CD4-positive, alpha-beta T cell (primary cell): Measurements from ENCODE around the gene SERP2. TPM values are rescaled to one million over a fixed set of nuclear protein-coding genes. Genes with fewer than 3 reads are reported as not detected.

Experiments
- ATAC-seq: fragments of 200-7000 bp; cut with Tn5 transposase; one replicate; pipeline ENCODE4 v1.10.0; 2022; ENCODE audit warnings: mild to moderate bottlenecking; ENCODE audit not compliant: poor library complexity
- CTCF ChIA-PET: fragments of 350-600 bp; sonication (Branson Sonifier 250); formaldehyde crosslinking; loops from one replicate; lab custom pipeline; 2021; ENCODE audit warnings: antibody characterized with exemption, inconsistent platforms; lab: Charles Lee
- POLR2A ChIA-PET: fragments of 350-600 bp; sonication (Branson Sonifier 250); formaldehyde crosslinking; loops from one replicate; lab custom pipeline; 2021; ENCODE audit warnings: antibody characterized with exemption, inconsistent platforms; lab: Charles Lee
- DNase-seq, 14 experiments: peaks; one replicate each; pipeline ENCODE4 v3.0.0-alpha.2; 2013 to 2020; ENCODE audit warnings: mixed read lengths in 2 of 14
- H3K27ac ChIP-seq, 2 donors: one replicate each; pipeline versions ENCODE4 v1.5.1 to v1.7.0; 2013; ENCODE audit warnings: low read length in 2 of 2, low read depth in 1 of 2, mild to moderate bottlenecking in 1 of 2
- H3K27me3 ChIP-seq, 2 experiments: 1 replicate in 1 of 2; 2 replicates in 1 of 2; pipeline versions ENCODE4 v1.6.1 to v1.7.0; 2013; ENCODE audit warnings: low read length in 2 of 2, control low read depth in 1 of 2, mild to moderate bottlenecking in 1 of 2, moderate library complexity in 1 of 2; ENCODE audit not compliant: insufficient read depth in 2 of 2, control insufficient read depth in 1 of 2
- H3K36me3 ChIP-seq: one replicate; pipeline ENCODE4 v1.6.1; 2013; ENCODE audit warnings: low read length, control low read depth; ENCODE audit not compliant: insufficient read depth
- H3K4me1 ChIP-seq: one replicate; pipeline ENCODE4 v1.6.1; 2013; ENCODE audit warnings: low read length, control low read depth; ENCODE audit not compliant: insufficient read depth
- H3K4me3 ChIP-seq: one replicate; pipeline ENCODE4 v1.5.1; 2013; ENCODE audit warnings: mild to moderate bottlenecking, low read length, moderate library complexity
- H3K9me3 ChIP-seq, 2 experiments: 1 replicate in 1 of 2; 2 replicates in 1 of 2; pipeline versions ENCODE4 v1.6.1 to v1.7.0; 2013; ENCODE audit warnings: low read length in 2 of 2, mild to moderate bottlenecking in 2 of 2, control low read depth in 1 of 2, moderate library complexity in 1 of 2; ENCODE audit not compliant: control insufficient read depth in 1 of 2, insufficient read depth in 1 of 2
- H3K27ac Mint-ChIP-seq: one replicate; pipeline ENCODE4 v1.8.0; 2020; ENCODE audit warnings: mixed read lengths
- H3K27me3 Mint-ChIP-seq: one replicate; pipeline ENCODE4 v1.8.0; 2021; ENCODE audit warnings: mixed read lengths
- H3K36me3 Mint-ChIP-seq: one replicate; pipeline ENCODE4 v1.8.0; 2021; ENCODE audit warnings: low read depth, mixed read lengths
- H3K4me1 Mint-ChIP-seq: one replicate; pipeline ENCODE4 v1.8.0; 2021; ENCODE audit warnings: low read depth, mixed read lengths
- H3K4me3 Mint-ChIP-seq: one replicate; pipeline ENCODE4 v1.8.0; 2020; ENCODE audit warnings: mild to moderate bottlenecking, mixed read lengths
- H3K9me3 Mint-ChIP-seq: one replicate; pipeline ENCODE4 v1.8.0; 2020; ENCODE audit warnings: mixed read lengths
- CTCF ChIP-seq: fragments of 200-600 bp; IDR thresholded peaks from one replicate; pipeline ENCODE4 v1.8.0; 2022; ENCODE audit warnings: antibody characterized with exemption, mild to moderate bottlenecking
- intact Hi-C, 2 experiments: fragments of 100-400 bp; cut with DNase I in 1 of 2; cut with micrococcal nuclease in 1 of 2; formaldehyde crosslinking; loops; one replicate each; pipeline versions ENCODE4 v1.15.1 to v1.9.0; 2023 to 2025; cut with DNase I, micrococcal nuclease
- total RNA-seq, 174 experiments: library from RNA in 2 of 174; stranded (reverse) in 2 of 174; gene quantifications; one replicate each; pipeline ENCODE4 v1.2.3 and lab custom pipeline; 2021 to 2026

The SERP2 gene
- total RNA-seq, 2 experiments from 2014 or later, result not detected

GRCh38 chr13:44329909-44330545 lies 43.6 kb upstream of the SERP2 start:
- no peaks in the 10 kb centered on the region for H3K27me3 ChIP-seq
- TF ChIP-seq CTCF, result no peak
- H3K4me3 ChIP-seq, result no peak overlapping the region
- H3K27me3 Mint-ChIP-seq, result peaks cover 15% of the 10 kb centered on the region
- H3K36me3 Mint-ChIP-seq, result no peaks in the 10 kb centered on the region
- intact Hi-C loops, result no loop called here
- no peaks in the 10 kb centered on the region for H3K9me3 ChIP-seq
- ChIA-PET CTCF (no interaction called here), POLR2A (no interaction called here)
- H3K4me3 Mint-ChIP-seq, result no peak overlapping the region
- H3K4me1 Mint-ChIP-seq, result no peaks in the 10 kb centered on the region
- H3K9me3 Mint-ChIP-seq, result no peaks in the 10 kb centered on the region
- no peak for ATAC-seq
- no peak overlapping the region for H3K27ac Mint-ChIP-seq
- no peaks in the 10 kb centered on the region for H3K36me3 ChIP-seq
- H3K27ac ChIP-seq, result no peak overlapping the region
- no peak for DNase-seq
- H3K4me1 ChIP-seq, result no peaks in the 10 kb centered on the region

GRCh38 chr13:44331446-44331845 lies 42.2 kb upstream of the SERP2 start:
- CTCF ChIA-PET, result no interaction called here

GRCh38 chr13:44331912-44332851 lies 41.4 kb upstream of the SERP2 start:
- H3K27ac ChIP-seq, result no peak overlapping the region
- Mint-ChIP-seq H3K27ac (no peak overlapping the region), H3K36me3 (no peaks in the 10 kb centered on the region), H3K27me3 (peaks cover 15% of the 10 kb centered on the region), H3K4me1 (no peaks in the 10 kb centered on the region), H3K9me3 (no peaks in the 10 kb centered on the region), H3K4me3 (no peak overlapping the region)
- H3K4me3 ChIP-seq, result no peak overlapping the region
- ATAC-seq (no peak), DNase-seq (no peak)
- intact Hi-C loops, result no loop called here
- TF ChIP-seq CTCF, result no peak
- H3K36me3 ChIP-seq, result no peaks in the 10 kb centered on the region
- H3K9me3 ChIP-seq, result no peaks in the 10 kb centered on the region
- no peaks in the 10 kb centered on the region for H3K27me3 ChIP-seq
- CTCF ChIA-PET, result no interaction called here
- POLR2A ChIA-PET, result no interaction called here
- no peaks in the 10 kb centered on the region for H3K4me1 ChIP-seq

More at GRCh38 chr13:44331446-44331845, 42.2 kb upstream of the SERP2 start:
- Mint-ChIP-seq H3K9me3 (no peaks in the 10 kb centered on the region), H3K4me1 (no peaks in the 10 kb centered on the region), H3K27me3 (peaks cover 15% of the 10 kb centered on the region), H3K36me3 (no peaks in the 10 kb centered on the region), H3K27ac (no peak overlapping the region), H3K4me3 (no peak overlapping the region)
- intact Hi-C loops, result no loop called here
- POLR2A ChIA-PET, result no interaction called here
- no peaks in the 10 kb centered on the region for H3K27me3 ChIP-seq
- DNase-seq, result no peak
- H3K36me3 ChIP-seq, result no peaks in the 10 kb centered on the region
- no peak for TF ChIP-seq CTCF
- H3K27ac ChIP-seq, result no peak overlapping the region
- no peak overlapping the region for H3K4me3 ChIP-seq
- ATAC-seq, result no peak
- no peaks in the 10 kb centered on the region for H3K9me3 ChIP-seq
- no peaks in the 10 kb centered on the region for H3K4me1 ChIP-seq
